Endothelial cell of umbilical vein (primary cell): ENCODE results near the gene ADAMTSL2. TPM values are rescaled to one million over a fixed set of nuclear protein-coding genes. Genes with fewer than 3 reads are reported as not detected.

Experiments
- Bru-seq: library from RNA; stranded (reverse); fragments of 400-500 nt; gene quantifications from one replicate; lab custom pipeline; 2021; lab: Mats Ljungman, UMichigan
- BruChase-seq, 2 experiments: library from RNA; stranded (reverse); fragments of 400-500 nt; gene quantifications; one replicate each; lab custom pipeline; 2021; lab: Mats Ljungman, UMichigan
- BruUV-seq: library from RNA; stranded (reverse); fragments of 400-500 nt; replicated peaks from 2 replicates; lab custom pipeline; 2021; lab: Mats Ljungman, UMichigan
- CTCF ChIA-PET: fragments of 300-600, 350-600 bp; sonication (Branson Sonifier 250); formaldehyde crosslinking; loops from one replicate; lab custom pipeline; 2021; ENCODE audit warnings: antibody characterized with exemption, inconsistent platforms; lab: Charles Lee
- POLR2A ChIA-PET: fragments of 300-600, 350-600 bp; sonication (Branson Sonifier 250); formaldehyde crosslinking; loops from one replicate; lab custom pipeline; 2021; ENCODE audit warnings: antibody characterized with exemption, inconsistent platforms; lab: Charles Lee
- DNase-seq: peaks from one replicate; pipeline ENCODE4 v3.0.0-alpha.2; 2011; ENCODE audit warnings: low read depth, low spot score
- FAIRE-seq: peaks from 2 replicates; lab custom pipeline; 2011; peaks lifted over from hg19 to GRCh38; lab: Jason Lieb, UNC
- H2AFZ ChIP-seq: 2 replicates; pipeline ENCODE4 v1.6.0; 2012; ENCODE audit warnings: low read depth, low read length, control low read depth, inconsistent platforms
- H3K27ac ChIP-seq: 2 replicates; pipeline ENCODE4 v1.5.1; 2011; ENCODE audit warnings: low read depth, mild to moderate bottlenecking, control low read depth, low read length, moderate library complexity; ENCODE audit not compliant: insufficient read depth
- H3K27me3 ChIP-seq, 2 experiments: 2 replicates each; pipeline versions ENCODE4 v1.6.0 to v1.6.1; 2011; ENCODE audit warnings: low read length in 2 of 2, mixed read lengths in 1 of 2; ENCODE audit not compliant: control insufficient read depth in 2 of 2, insufficient read depth in 2 of 2
- H3K36me3 ChIP-seq, 2 experiments: 2 replicates in 1 of 2; 3 replicates in 1 of 2; pipeline ENCODE4 v1.5.1; 2011; ENCODE audit warnings: low read length in 2 of 2, mild to moderate bottlenecking in 1 of 2, moderate library complexity in 1 of 2; ENCODE audit not compliant: control insufficient read depth in 2 of 2, insufficient read depth in 2 of 2; ENCODE audit errors: extremely low read depth in 1 of 2
- H3K4me1 ChIP-seq: 3 replicates; pipeline ENCODE4 v1.5.1; 2011; ENCODE audit warnings: mild to moderate bottlenecking, low read length; ENCODE audit not compliant: control insufficient read depth, insufficient read depth; ENCODE audit errors: extremely low read depth
- H3K4me2 ChIP-seq: 2 replicates; pipeline ENCODE4 v1.6.1; 2011; ENCODE audit warnings: low read length, control low read depth, mixed read lengths; ENCODE audit not compliant: insufficient read depth
- H3K4me3 ChIP-seq, 3 experiments: fragments of 200-600 bp in 1 of 3; sonication (generic), shearing (Covaris generic) in 1 of 3; replicated peaks in 1 of 3; 2 replicates each; pipeline ENCODE4 v1.5.1; 2011 to 2016; ENCODE audit warnings: control low read depth in 3 of 3, low read length in 3 of 3, mild to moderate bottlenecking in 2 of 3, inconsistent platforms in 1 of 3, low read depth in 1 of 3, moderate library complexity in 1 of 3; ENCODE audit not compliant: insufficient read depth in 1 of 3
- H3K79me2 ChIP-seq: 2 replicates; pipeline ENCODE4 v1.6.0; 2012; ENCODE audit warnings: low read length, inconsistent platforms; ENCODE audit not compliant: control insufficient read depth, insufficient read depth
- H3K9ac ChIP-seq: replicated peaks from 2 replicates; pipeline ENCODE3; 2011; ENCODE audit warnings: low read length, control low read depth; ENCODE audit not compliant: insufficient read depth; ENCODE audit errors: extremely low read depth
- H3K9me1 ChIP-seq: replicated peaks from 3 replicates; pipeline ENCODE4 v1.6.0; 2011; ENCODE audit warnings: mild to moderate bottlenecking, low read length; ENCODE audit not compliant: control insufficient read depth, insufficient read depth; ENCODE audit errors: extremely low read depth
- H3K9me3 ChIP-seq: replicated peaks from 2 replicates; pipeline ENCODE4 v1.5.1; 2012; ENCODE audit warnings: low read length, inconsistent platforms; ENCODE audit not compliant: control insufficient read depth, insufficient read depth
- H4K20me1 ChIP-seq: replicated peaks from 2 replicates; pipeline ENCODE3; 2011; ENCODE audit warnings: mild to moderate bottlenecking, low read length; ENCODE audit not compliant: control insufficient read depth, insufficient read depth; ENCODE audit errors: extremely low read depth
- EZH2 ChIP-seq: IDR thresholded peaks from 2 replicates; pipeline ENCODE4 v1.6.1; 2012; ENCODE audit warnings: borderline replicate concordance, low read depth, mild to moderate bottlenecking, moderate library complexity, low read length, inconsistent platforms; ENCODE audit not compliant: severe bottlenecking
- POLR2AphosphoS5 ChIP-seq: IDR thresholded peaks from 2 replicates; pipeline ENCODE4 v1.6.1; 2012; ENCODE audit warnings: low read depth, mild to moderate bottlenecking, control low read depth, low read length, moderate library complexity; ENCODE audit not compliant: insufficient read depth
- dilution Hi-C: fragments of 300-500 bp; cut with MboI; formaldehyde crosslinking; loops from one replicate; pipeline ENCODE4 v1.15.0; 2019; ENCODE audit warnings: low sequenced_read_pairs; ENCODE audit not compliant: extremely low pct_ligation_motif_present
- intact Hi-C: fragments of 100-400 bp; cut with micrococcal nuclease; formaldehyde crosslinking; loops from one replicate; pipeline ENCODE4 v1.10.0; 2022
- long read RNA-seq: library from polyadenylated mRNA; stranded (forward); transcript quantifications from one replicate; pipeline ENCODE4 v2.0.0, GENCODE V29; 2021
- polyA minus RNA-seq, 3 experiments: library from RNA; depleted of rRNA, polyadenylated mRNA; stranded (reverse); fragments of >200 nt; gene quantifications; 1 replicate in 1 of 3; 2 replicates in 2 of 3; pipeline ENCODE4 v1.2.3, GENCODE V29; 2011
- polyA plus RNA-seq, 4 experiments: library from polyadenylated mRNA; depleted of rRNA in 3 of 4; stranded (reverse) in 3 of 4; unstranded in 1 of 4; fragments of >200 nt; gene quantifications; 2 replicates each; pipeline versions ENCODE4 v1.2.1 to v1.2.3, GENCODE V29; 2011 to 2012; ENCODE audit warnings: missing spikeins in 1 of 4
- total RNA-seq: library from RNA; stranded (reverse); gene quantifications from 2 replicates; pipeline ENCODE4 v1.2.3, GENCODE V29; 2021

The ADAMTSL2 gene
- total RNA-seq (not detected in 2 replicates), polyA plus RNA-seq (not detected in 2 replicates), polyA minus RNA-seq (not detected in 2 replicates), Bru-seq, nascent RNA (not detected), BruChase-seq, experiment 1, labeled RNA remaining after a 6-hour chase (percentile 12 among the genes with signal in this experiment), BruChase-seq, experiment 2, labeled RNA remaining after a 2-hour chase (percentile 10 among the genes with signal in this experiment)
- not detected in 2 replicates for polyA plus RNA-seq (2011; cell fraction: cytosol; rRNA removed)
- polyA plus RNA-seq (2011; cell fraction: nucleus; rRNA removed): not detected in 2 replicates
- not detected in 2 replicates for polyA plus RNA-seq (2012)
- polyA minus RNA-seq (2011; cell fraction: cytosol; rRNA and poly(A)+ RNA removed): not detected
- not detected in 2 replicates for polyA minus RNA-seq (2011; cell fraction: nucleus; rRNA and poly(A)+ RNA removed)
- long read RNA-seq: 0 reads

- dilution Hi-C loops: no loop called here
- H3K9me3 ChIP-seq: no peaks in the 10 kb centered on the region
- no peaks in the 10 kb centered on the region for H3K36me3 ChIP-seq
- ChIA-PET CTCF (interaction anchor here (0.9 to 1.6 kb wide), 3 partner anchors 191 to 209 kb away, joined by 4 to 5 read pairs (median 4); no protein-coding TSS in a partner anchor), POLR2A (no interaction called here)
- H3K27ac ChIP-seq: no peak within 1 kb of the TSS
- no peak for FAIRE-seq
- no peaks in the 10 kb centered on the region for H3K79me2 ChIP-seq
- no TSS peak for BruUV-seq
- H2AFZ ChIP-seq: no peak within 1 kb of the TSS
- no peak within 1 kb of the TSS for H3K4me2 ChIP-seq
- H3K9me1 ChIP-seq: no peaks in the 10 kb centered on the region
- intact Hi-C loops: loop anchor here (5.0 kb wide), 1 partner anchor 248 kb away; no protein-coding TSS in a partner anchor
- TF ChIP-seq POLR2AphosphoS5 (no peak), EZH2 (peak; percentile 34)
- H4K20me1 ChIP-seq: no peaks in the 10 kb centered on the region
- no peak within 1 kb of the TSS for H3K4me3 ChIP-seq
- peak; percentile 25 for DNase-seq
- no peak within 1 kb of the TSS for H3K9ac ChIP-seq
- H3K4me1 ChIP-seq: no peaks in the 10 kb centered on the region
- H3K27me3 ChIP-seq: peaks cover 9 to 15% of the 10 kb centered on the region in 2 experiments
Measured at GRCh38 chr9:133534346-133535291, at the start of gene ADAMTSL2. Gene ADAMTSL2, plus strand, starts transcription at chr9:133534704. Its CDS starts 2,009 bp downstream, at chr9:133536713.
